ENCODE data around the gene ZMYND11.

Gene ZMYND11

GRCh38 chr10:191703-192518 lies 56.7 kb downstream of the ZMYND11 start:
- no peak for DNase-seq (ENCODE audit: low read depth)

DNA sequence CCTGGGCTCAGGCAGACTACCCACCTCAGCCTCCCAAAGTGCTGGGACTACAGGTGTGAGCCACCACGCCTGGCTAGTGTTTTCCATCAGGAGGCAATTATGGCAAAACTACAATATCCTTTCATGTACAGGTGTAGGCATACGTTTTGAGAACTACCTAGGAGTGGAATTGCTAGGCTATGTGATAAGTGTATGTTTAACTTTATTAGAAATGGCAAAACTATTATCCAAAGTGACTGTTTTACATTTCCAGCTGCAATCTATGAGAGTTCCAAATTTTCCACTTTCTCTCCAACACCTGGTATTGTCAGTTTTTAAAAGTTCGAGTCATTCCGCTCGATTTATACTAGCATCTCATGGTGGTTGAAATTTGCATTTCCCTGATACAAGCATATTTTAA lies 59.0 kb downstream of the ZMYND11 start:
- DNase-seq (ENCODE audit: low read depth): no peak

DNA sequence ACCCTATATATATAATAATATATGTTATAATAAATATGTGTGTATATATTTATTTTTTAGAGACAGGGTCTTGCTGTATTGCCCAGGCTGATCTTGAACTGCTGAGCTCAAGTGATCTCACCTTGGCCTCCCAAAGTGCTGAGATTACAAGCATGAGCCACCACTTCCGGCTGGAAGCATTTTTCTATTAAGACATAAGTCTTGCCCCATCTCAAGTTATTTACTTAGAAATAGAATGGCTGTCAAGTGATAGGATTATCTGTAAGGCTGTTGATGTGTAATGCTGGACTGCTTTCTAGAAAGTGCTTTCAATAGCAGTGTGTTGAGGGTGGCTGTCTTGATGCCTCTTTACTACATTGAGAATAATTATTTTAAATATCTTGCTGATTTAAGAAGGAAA lies 65.2 kb downstream of the ZMYND11 start:
- DNase-seq (ENCODE audit: low read depth): no peak

- DNase-seq (ENCODE audit: low read depth): no peak
Observed at GRCh38 chr10:201328-201771, 66.1 kb downstream of the ZMYND11 start.

GRCh38 chr10:208616-209015 lies 73.4 kb downstream of the ZMYND11 start:
- no peak for DNase-seq (ENCODE audit: low read depth)

GRCh38 chr10:209357-209756 lies 74.1 kb downstream of the ZMYND11 start:
- DNase-seq (ENCODE audit: low read depth): no peak

DNA sequence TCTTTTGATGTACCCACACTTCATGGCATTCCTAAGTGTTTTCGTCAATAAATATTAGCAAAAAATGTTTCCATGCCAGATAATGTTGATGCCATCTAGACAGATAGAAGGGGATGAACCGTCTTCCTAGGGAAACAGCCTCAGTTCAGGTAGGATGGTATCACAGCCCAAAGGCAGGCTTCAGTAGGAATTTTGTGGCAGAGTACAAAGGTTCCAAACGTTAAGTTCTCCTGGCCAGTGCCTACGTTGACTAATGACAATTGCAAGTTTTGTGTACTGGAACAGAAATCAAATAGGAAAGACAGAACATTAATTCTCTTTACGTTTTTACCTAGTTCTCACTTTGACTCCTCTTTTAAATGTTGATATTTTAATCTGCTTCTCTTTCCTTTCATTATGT lies 75.0 kb downstream of the ZMYND11 start:
- DNase-seq (ENCODE audit: low read depth): no peak

DNA sequence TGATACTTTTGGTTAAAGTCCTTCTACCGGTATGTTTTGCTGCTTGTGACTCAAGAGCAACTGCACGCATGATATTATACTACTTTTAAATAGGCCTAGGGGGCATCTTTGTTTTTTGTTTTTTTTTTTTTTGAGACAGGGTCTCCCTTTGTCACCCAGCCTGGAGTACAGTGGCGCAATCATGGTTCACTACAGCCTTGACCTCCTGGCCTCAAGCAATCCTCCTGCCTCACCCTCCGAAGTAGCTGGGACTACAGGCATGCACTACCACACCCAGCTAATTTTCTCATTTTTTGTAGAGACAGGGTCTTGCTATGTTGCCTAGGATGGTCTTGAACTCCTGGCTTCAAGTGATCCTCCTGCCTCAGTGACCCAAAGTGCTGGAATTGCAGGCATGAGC lies 80.2 kb downstream of the ZMYND11 start:
- no peak for DNase-seq (ENCODE audit: low read depth)

- DNase-seq (ENCODE audit: low read depth): no peak
Observed at GRCh38 chr10:218798-219197, 83.5 kb downstream of the ZMYND11 start.

- no peak for DNase-seq (ENCODE audit: low read depth)
Observed at GRCh38 chr10:219731-220472, 84.6 kb downstream of the ZMYND11 start.

DNA sequence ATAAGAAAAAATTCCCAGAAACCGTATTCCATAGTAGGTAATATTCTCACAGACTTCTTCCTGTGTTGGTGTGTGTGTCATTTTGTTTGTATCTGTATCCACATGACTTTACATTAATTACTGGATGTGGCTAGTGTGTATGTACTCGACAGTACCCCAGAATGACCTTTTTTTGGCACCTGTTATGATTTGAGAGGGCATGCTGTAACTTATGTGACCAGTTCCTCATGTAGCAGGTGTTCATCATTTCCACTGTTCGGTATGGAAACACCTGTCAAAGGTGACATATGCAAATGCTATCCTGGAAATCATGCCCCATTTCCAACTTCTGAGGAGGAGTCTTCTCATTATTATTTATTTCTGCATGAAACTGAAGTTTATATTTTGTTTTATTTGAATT lies 89.3 kb downstream of the ZMYND11 start:
- DNase-seq (ENCODE audit: low read depth): no peak

DNA sequence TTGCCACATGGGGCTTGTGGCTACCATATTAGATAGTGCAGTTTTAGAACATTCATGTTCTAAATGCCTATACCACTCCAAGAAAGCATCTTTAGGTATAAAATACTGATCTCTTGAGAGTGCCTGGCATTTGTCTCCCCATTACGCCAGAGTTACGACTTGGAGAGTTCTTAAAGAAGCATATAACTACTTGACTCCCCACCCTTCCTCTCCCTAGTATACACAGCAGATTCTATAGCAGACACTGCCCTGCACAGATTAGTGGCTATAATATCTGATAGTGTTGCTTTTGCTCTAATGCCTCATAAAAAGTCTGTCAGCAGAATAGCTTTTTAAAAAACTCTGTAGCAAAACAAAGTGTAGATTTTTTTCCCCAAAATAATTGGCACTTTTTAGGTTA lies 90.8 kb downstream of the ZMYND11 start:
- DNase-seq (ENCODE audit: low read depth): no peak

- no peak for DNase-seq (ENCODE audit: low read depth)
Observed at GRCh38 chr10:227014-227413, 91.8 kb downstream of the ZMYND11 start.

DNA sequence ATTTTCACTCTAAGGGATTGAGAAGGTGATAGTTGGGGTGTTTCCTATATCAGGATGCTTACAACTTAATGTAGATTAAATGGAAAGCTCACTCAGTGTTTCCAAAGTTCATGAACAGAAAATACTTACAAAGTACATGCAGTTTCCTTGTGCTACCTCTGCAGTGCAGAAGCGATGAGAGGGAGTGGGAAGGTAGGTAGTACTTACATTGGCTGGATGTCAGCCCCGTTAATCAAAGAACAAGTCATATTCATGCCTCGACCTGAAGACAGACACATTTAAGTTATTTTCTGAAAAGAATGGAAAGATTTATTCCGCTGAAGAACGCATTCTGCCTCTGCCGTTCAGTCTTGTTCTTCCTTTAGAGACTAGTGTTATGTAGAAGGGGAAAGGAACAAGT lies 93.1 kb downstream of the ZMYND11 start:
- no peak for DNase-seq (ENCODE audit: low read depth)

- DNase-seq (ENCODE audit: low read depth): no peak
Observed at GRCh38 chr10:230758-231157, 95.5 kb downstream of the ZMYND11 start.

DNA sequence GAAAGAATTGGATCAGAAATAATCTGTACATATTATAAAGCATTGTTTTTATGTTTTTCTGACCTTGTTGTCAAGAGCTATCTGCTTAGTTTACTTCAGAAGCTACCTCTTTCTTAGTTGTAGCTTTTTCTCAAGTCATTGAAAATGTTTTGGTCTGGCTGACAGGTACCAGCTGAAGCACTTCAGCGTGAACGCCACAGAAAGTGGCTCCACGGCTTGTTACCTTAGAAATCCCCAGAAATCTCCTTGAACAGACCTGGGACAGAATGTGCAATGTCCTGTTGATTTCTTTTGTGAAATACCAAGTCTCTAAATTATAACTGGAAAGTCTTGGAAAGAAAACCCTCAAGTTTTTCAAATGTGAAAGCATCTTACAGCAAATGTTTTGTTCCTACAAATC lies 96.8 kb downstream of the ZMYND11 start:
- no peak for DNase-seq (ENCODE audit: low read depth)

- DNase-seq (ENCODE audit: low read depth): no peak
Observed at GRCh38 chr10:232878-233277, 97.6 kb downstream of the ZMYND11 start.

GRCh38 chr10:234708-235406 lies 99.6 kb downstream of the ZMYND11 start:
- DNase-seq (ENCODE audit: low read depth): no peak

DNA sequence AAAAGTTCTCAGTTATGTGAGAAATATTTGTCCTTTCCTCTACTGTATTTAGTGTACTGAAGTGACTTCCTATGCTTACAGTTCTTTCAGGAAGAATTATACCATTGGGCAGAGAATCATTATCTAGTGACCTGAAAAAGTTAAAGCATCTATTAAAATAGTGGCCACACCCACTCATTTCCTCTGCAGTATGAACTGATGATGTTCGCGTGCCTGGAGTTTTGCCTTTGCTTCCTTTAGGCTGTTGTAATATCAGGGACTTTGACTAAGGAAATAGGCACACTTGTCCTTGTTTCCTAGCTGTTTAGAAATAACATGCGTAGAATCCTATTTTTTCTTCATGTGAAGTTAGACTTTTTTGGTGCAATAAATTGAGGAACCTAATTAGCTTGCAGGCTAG lies 100.7 kb downstream of the ZMYND11 start:
- no peak for DNase-seq (ENCODE audit: low read depth)

- no peak for DNase-seq (ENCODE audit: low read depth)
Observed at GRCh38 chr10:239109-239508, 103.9 kb downstream of the ZMYND11 start.

- DNase-seq (ENCODE audit: low read depth): no peak
Observed at GRCh38 chr10:241451-241850, 106.2 kb downstream of the ZMYND11 start.

GRCh38 chr10:241966-242643 lies 106.8 kb downstream of the ZMYND11 start:
- no peak for DNase-seq (ENCODE audit: low read depth)
